Fibroblast of mammary gland (primary cell): ENCODE data around the gene RNU11.

ENCODE experiments used
- DNase-seq: peaks from one replicate; pipeline ENCODE4 v3.0.0-alpha.2; 2010; ENCODE audit warnings: low read depth
- H3K4me3 ChIP-seq: 2 replicates; pipeline ENCODE4 v1.5.1; 2011; ENCODE audit warnings: low read depth, mild to moderate bottlenecking, low read length, moderate library complexity; ENCODE audit not compliant: control insufficient read depth
- CTCF ChIP-seq: conservative IDR thresholded peaks from 2 replicates; pipeline ENCODE4 v1.5.1; 2011; ENCODE audit warnings: low read depth, low read length, inconsistent platforms; ENCODE audit not compliant: control insufficient read depth, insufficient read depth

RNU11 gene

GRCh38 chr1:28648474-28649198 lies at the start of gene RNU11:
TSS of gene RNU11 (plus strand) at chr1:28648600.
- no peak for TF ChIP-seq CTCF
- DNase-seq, result peak; percentile 97
- H3K4me3 ChIP-seq, result peak within 1 kb of the TSS; percentile 36

GRCh38 chr1:28601696-28602095 lies 46.7 kb upstream of the RNU11 start:
- DNase-seq, result peak; percentile 90
- TF ChIP-seq CTCF, result no peak

GRCh38 chr1:28602536-28603439 lies 45.6 kb upstream of the RNU11 start:
- H3K4me3 ChIP-seq, result no peak overlapping the region
- peak; percentile 88 for TF ChIP-seq CTCF
- peak; percentile 85 for DNase-seq

More at GRCh38 chr1:28601696-28602095, 46.7 kb upstream of the RNU11 start:
- no peak overlapping the region for H3K4me3 ChIP-seq

- no peak for DNase-seq
- no peak overlapping the region for H3K4me3 ChIP-seq
- no peak for TF ChIP-seq CTCF
Measured at GRCh38 chr1:28604411-28604810, 44.0 kb upstream of the RNU11 start.

- no peak overlapping the region for H3K4me3 ChIP-seq
- DNase-seq, result no peak
- TF ChIP-seq CTCF, result no peak
Measured at GRCh38 chr1:28604962-28605361, 43.4 kb upstream of the RNU11 start.

GRCh38 chr1:28606771-28607170 lies 41.6 kb upstream of the RNU11 start:
- TF ChIP-seq CTCF, result no peak
- no peak overlapping the region for H3K4me3 ChIP-seq
- no peak for DNase-seq
